HCT116 (cell line): ENCODE data around the gene YTHDF1. TPM values are rescaled to one million over a fixed set of nuclear protein-coding genes. Genes with fewer than 3 reads are reported as not detected.

Experiments
- ATAC-seq: fragments of 200-7000 bp; cut with Tn5 transposase; 2 replicates; pipeline ENCODE4 v1.9.1; 2020; ENCODE audit warnings: mild to moderate bottlenecking, moderate library complexity
- BruUV-seq: library from RNA; stranded (reverse); fragments of 400-500 nt; replicated peaks from 2 replicates; lab custom pipeline; 2021; lab: Mats Ljungman, UMichigan
- CTCF ChIA-PET: fragments of 300-600 bp; sonication (Branson Sonifier 250); formaldehyde crosslinking; loops from one replicate; lab custom pipeline; 2021; ENCODE audit warnings: antibody characterized with exemption; lab: Charles Lee
- POLR2A ChIA-PET: fragments of 300-600, 350-600 bp; sonication (Branson Sonifier 250); formaldehyde crosslinking; loops from one replicate; lab custom pipeline; 2021; ENCODE audit warnings: antibody characterized with exemption; lab: Charles Lee
- RAD21 ChIA-PET, 2 experiments: fragments of 300-600 bp; sonication (Branson Sonifier 250); formaldehyde crosslinking; loops; one replicate each; lab custom pipeline; 2023; ENCODE audit warnings: low total read pairs in 2 of 2; ENCODE audit not compliant: uncharacterized antibody in 2 of 2, unreplicated experiment in 2 of 2, low non-redundant PET in 1 of 2; lab: Charles Lee
- DNase-seq: peaks from one replicate; pipeline ENCODE4 v3.0.0-alpha.2; 2010; ENCODE audit warnings: low read depth, low spot score
- H2AFZ ChIP-seq: fragments of 200-600 bp; shearing (Covaris generic), sonication (generic); 2 replicates; pipeline ENCODE4 v1.6.1; 2017; ENCODE audit warnings: low read depth, mixed run types, mixed read lengths, antibody characterized with exemption, low read length; ENCODE audit not compliant: poor library complexity, severe bottlenecking
- H3K27ac ChIP-seq: 2 replicates; pipeline ENCODE4 v1.5.1; 2012; ENCODE audit warnings: low read depth, low read length
- H3K27me3 ChIP-seq: fragments of 200-600 bp; sonication (generic); 2 replicates; pipeline ENCODE4 v1.6.1; 2016; ENCODE audit warnings: mixed run types, low read length, mixed read lengths; ENCODE audit not compliant: insufficient read depth
- H3K36me3 ChIP-seq, 2 experiments: fragments of 200-500 bp in 1 of 2; fragments of 200-600 bp in 1 of 2; sonication (Bioruptor generic) in 1 of 2; sonication (generic) in 1 of 2; 2 replicates each; pipeline versions ENCODE4 v1.5.1 to v1.6.1; 2014 to 2016; ENCODE audit warnings: low read length in 2 of 2, inconsistent platforms in 1 of 2, mixed read lengths in 1 of 2, mixed run types in 1 of 2; ENCODE audit not compliant: insufficient read depth in 2 of 2, control insufficient read depth in 1 of 2
- H3K4me1 ChIP-seq, 2 experiments: fragments of 200-600 bp in 1 of 2; sonication (generic) in 1 of 2; 2 replicates each; pipeline versions ENCODE4 v1.5.1 to v1.6.1; 2012 to 2017; ENCODE audit warnings: low read length in 2 of 2, inconsistent platforms in 1 of 2, mild to moderate bottlenecking in 1 of 2, mixed read lengths in 1 of 2, mixed run types in 1 of 2, moderate library complexity in 1 of 2; ENCODE audit not compliant: insufficient read depth in 2 of 2, control insufficient read depth in 1 of 2
- H3K4me2 ChIP-seq: fragments of 200-600 bp; sonication (generic); 2 replicates; pipeline ENCODE4 v1.6.1; 2017; ENCODE audit warnings: mixed run types, low read length, mixed read lengths
- H3K4me3 ChIP-seq, 2 experiments: fragments of 200-600 bp in 1 of 2; sonication (generic) in 1 of 2; replicated peaks in 1 of 2; 2 replicates each; pipeline ENCODE4 v1.5.1; 2011 to 2016; ENCODE audit warnings: low read length in 2 of 2, control low read depth in 1 of 2, low read depth in 1 of 2, mild to moderate bottlenecking in 1 of 2, mixed read lengths in 1 of 2, mixed run types in 1 of 2
- H3K79me2 ChIP-seq: fragments of 200-600 bp; sonication (generic); 2 replicates; pipeline ENCODE4 v1.6.1; 2017; ENCODE audit warnings: mild to moderate bottlenecking, mixed run types, low read length, moderate library complexity, mixed read lengths; ENCODE audit not compliant: insufficient read depth
- H3K9ac ChIP-seq: fragments of 200-600 bp; sonication (generic); 2 replicates; pipeline ENCODE4 v1.6.1; 2016; ENCODE audit warnings: low read length, mixed read lengths
- H3K9me2 ChIP-seq: fragments of 200-600 bp; sonication (generic), shearing (Covaris generic); 2 replicates; pipeline ENCODE4 v1.6.1; 2017; ENCODE audit warnings: mixed run types, mild to moderate bottlenecking, moderate library complexity; ENCODE audit not compliant: insufficient read depth
- H3K9me3 ChIP-seq, 2 experiments: fragments of 200-500 bp in 1 of 2; fragments of 200-600 bp in 1 of 2; sonication (Bioruptor generic) in 1 of 2; sonication (generic) in 1 of 2; 2 replicates each; pipeline ENCODE4 v1.6.1; 2014 to 2017; ENCODE audit warnings: low read length in 2 of 2, mixed read lengths in 2 of 2, inconsistent platforms in 1 of 2, low read depth in 1 of 2, mild to moderate bottlenecking in 1 of 2, mixed run types in 1 of 2, moderate library complexity in 1 of 2; ENCODE audit not compliant: control insufficient read depth in 1 of 2, insufficient read depth in 1 of 2
- H4K20me1 ChIP-seq: fragments of 200-600 bp; sonication (generic), shearing (Covaris generic); 2 replicates; pipeline ENCODE4 v1.6.1; 2017; ENCODE audit warnings: mixed run types, mild to moderate bottlenecking, moderate library complexity; ENCODE audit not compliant: insufficient read depth
- CEBPB ChIP-seq: IDR thresholded peaks from 2 replicates; pipeline ENCODE4 v1.6.1; 2012; ENCODE audit warnings: low read depth
- EGR1 ChIP-seq: IDR thresholded peaks from 2 replicates; pipeline ENCODE4 v1.6.1; 2012; ENCODE audit warnings: low read depth
- EZH2phosphoT487 ChIP-seq: fragments of 200-600 bp; IDR thresholded peaks from 2 replicates; pipeline ENCODE4 v1.6.1; 2018; ENCODE audit warnings: antibody characterized with exemption, borderline replicate concordance
- JUND ChIP-seq: IDR thresholded peaks from 2 replicates; pipeline ENCODE4 v1.6.1; 2012
- POLR2A ChIP-seq: IDR thresholded peaks from 2 replicates; pipeline ENCODE4 v1.7.0; 2011; ENCODE audit warnings: borderline replicate concordance; ENCODE audit not compliant: insufficient read depth, insufficient read length; ENCODE audit errors: extremely low read depth
- POLR2AphosphoS5 ChIP-seq: IDR thresholded peaks from 2 replicates; pipeline ENCODE4 v1.6.1; 2011; ENCODE audit warnings: mild to moderate bottlenecking, low read depth, low read length, moderate library complexity
- SP1 ChIP-seq: IDR thresholded peaks from 2 replicates; pipeline ENCODE4 v1.6.1; 2012; ENCODE audit warnings: low read depth
- TCF7L2 ChIP-seq: IDR thresholded peaks from 2 replicates; pipeline ENCODE4 v1.7.0; 2011; ENCODE audit warnings: borderline replicate concordance, inconsistent platforms; ENCODE audit not compliant: insufficient read depth, insufficient read length; ENCODE audit errors: extremely low read depth
- ZNF274 ChIP-seq: fragments of 200-500 bp; sonication (Bioruptor generic); IDR thresholded peaks from 2 replicates; pipeline ENCODE4 v1.6.1; 2014; ENCODE audit warnings: mild to moderate bottlenecking, low read depth, low read length, inconsistent platforms
- intact Hi-C: fragments of 100-400 bp; cut with micrococcal nuclease; formaldehyde crosslinking; loops from 2 replicates; pipeline ENCODE4 v1.10.0; 2022
- total RNA-seq: library from RNA; stranded (reverse); gene quantifications from one replicate; pipeline ENCODE4 v1.2.1, GENCODE V29; 2021; ENCODE audit not compliant: unreplicated experiment
- TF ChIP-seq, protein P1 (sequence below): IDR thresholded peaks from 2 replicates; pipeline ENCODE4 v1.6.1; 2012; ENCODE audit warnings: low read depth
- TF ChIP-seq, protein P2 (sequence below), 3 experiments: fragments of 200-600 bp in 1 of 3; sonication (generic) in 1 of 3; IDR thresholded peaks in 2 of 3; conservative IDR thresholded peaks in 1 of 3; 2 replicates each; pipeline ENCODE4 v1.5.1; 2012 to 2017; ENCODE audit warnings: low read depth in 2 of 3, low read length in 2 of 3, antibody characterized with exemption in 1 of 3, borderline replicate concordance in 1 of 3, control low read depth in 1 of 3, mild to moderate bottlenecking in 1 of 3, mixed read lengths in 1 of 3, mixed run types in 1 of 3, moderate library complexity in 1 of 3; ENCODE audit not compliant: insufficient read depth in 1 of 3
- TF ChIP-seq, protein P3 (sequence below): IDR thresholded peaks from 2 replicates; pipeline ENCODE4 v1.6.1; 2012

The YTHDF1 gene
- total RNA-seq, 1 experiment from 2014 or later: 42.8 TPM

DNA sequence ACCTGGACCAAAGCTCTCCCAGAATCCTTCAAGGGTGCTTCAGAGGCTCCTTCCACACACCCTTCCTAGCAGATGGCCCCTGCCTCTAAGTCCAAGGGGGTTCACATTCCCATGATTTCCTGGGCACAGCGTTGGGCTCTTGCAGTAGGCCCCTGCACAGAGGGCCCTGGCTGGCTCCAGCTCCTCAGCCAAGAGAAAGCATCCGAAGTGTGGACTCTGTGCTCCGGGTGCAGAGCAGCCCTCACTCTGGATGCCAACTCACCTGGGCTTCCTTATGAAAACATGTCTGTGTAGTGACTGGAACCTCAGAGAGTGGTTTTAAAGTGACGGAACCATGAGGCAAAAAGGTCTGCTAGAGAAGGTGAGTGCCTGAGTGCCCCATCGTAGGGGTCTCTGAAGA is 11.6 kb downstream of the YTHDF1 start:
- no peaks in the 10 kb centered on the region for H3K9me2 ChIP-seq
- no peaks in the 10 kb centered on the region for H3K27me3 ChIP-seq
- peaks cover 100% of the 10 kb centered on the region for H3K79me2 ChIP-seq
- no peak overlapping the region for H2AFZ ChIP-seq
- CTCF ChIA-PET: no interaction called here
- no peak overlapping the region for H3K4me2 ChIP-seq
- H3K4me3 ChIP-seq: no peak overlapping the region
- ATAC-seq (no peak), DNase-seq (no peak)
- no peak for TF ChIP-seq SP1
- TF ChIP-seq, protein P1, sequence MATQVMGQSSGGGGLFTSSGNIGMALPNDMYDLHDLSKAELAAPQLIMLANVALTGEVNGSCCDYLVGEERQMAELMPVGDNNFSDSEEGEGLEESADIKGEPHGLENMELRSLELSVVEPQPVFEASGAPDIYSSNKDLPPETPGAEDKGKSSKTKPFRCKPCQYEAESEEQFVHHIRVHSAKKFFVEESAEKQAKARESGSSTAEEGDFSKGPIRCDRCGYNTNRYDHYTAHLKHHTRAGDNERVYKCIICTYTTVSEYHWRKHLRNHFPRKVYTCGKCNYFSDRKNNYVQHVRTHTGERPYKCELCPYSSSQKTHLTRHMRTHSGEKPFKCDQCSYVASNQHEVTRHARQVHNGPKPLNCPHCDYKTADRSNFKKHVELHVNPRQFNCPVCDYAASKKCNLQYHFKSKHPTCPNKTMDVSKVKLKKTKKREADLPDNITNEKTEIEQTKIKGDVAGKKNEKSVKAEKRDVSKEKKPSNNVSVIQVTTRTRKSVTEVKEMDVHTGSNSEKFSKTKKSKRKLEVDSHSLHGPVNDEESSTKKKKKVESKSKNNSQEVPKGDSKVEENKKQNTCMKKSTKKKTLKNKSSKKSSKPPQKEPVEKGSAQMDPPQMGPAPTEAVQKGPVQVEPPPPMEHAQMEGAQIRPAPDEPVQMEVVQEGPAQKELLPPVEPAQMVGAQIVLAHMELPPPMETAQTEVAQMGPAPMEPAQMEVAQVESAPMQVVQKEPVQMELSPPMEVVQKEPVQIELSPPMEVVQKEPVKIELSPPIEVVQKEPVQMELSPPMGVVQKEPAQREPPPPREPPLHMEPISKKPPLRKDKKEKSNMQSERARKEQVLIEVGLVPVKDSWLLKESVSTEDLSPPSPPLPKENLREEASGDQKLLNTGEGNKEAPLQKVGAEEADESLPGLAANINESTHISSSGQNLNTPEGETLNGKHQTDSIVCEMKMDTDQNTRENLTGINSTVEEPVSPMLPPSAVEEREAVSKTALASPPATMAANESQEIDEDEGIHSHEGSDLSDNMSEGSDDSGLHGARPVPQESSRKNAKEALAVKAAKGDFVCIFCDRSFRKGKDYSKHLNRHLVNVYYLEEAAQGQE: no peak
- TF ChIP-seq POLR2A: no peak
- no peak for TF ChIP-seq EZH2phosphoT487
- no peak for TF ChIP-seq EGR1
- TF ChIP-seq CEBPB: no peak
- TF ChIP-seq, protein P2, sequence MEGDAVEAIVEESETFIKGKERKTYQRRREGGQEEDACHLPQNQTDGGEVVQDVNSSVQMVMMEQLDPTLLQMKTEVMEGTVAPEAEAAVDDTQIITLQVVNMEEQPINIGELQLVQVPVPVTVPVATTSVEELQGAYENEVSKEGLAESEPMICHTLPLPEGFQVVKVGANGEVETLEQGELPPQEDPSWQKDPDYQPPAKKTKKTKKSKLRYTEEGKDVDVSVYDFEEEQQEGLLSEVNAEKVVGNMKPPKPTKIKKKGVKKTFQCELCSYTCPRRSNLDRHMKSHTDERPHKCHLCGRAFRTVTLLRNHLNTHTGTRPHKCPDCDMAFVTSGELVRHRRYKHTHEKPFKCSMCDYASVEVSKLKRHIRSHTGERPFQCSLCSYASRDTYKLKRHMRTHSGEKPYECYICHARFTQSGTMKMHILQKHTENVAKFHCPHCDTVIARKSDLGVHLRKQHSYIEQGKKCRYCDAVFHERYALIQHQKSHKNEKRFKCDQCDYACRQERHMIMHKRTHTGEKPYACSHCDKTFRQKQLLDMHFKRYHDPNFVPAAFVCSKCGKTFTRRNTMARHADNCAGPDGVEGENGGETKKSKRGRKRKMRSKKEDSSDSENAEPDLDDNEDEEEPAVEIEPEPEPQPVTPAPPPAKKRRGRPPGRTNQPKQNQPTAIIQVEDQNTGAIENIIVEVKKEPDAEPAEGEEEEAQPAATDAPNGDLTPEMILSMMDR (IDR thresholded peaks at IDR 0.05 in 2 of 3, conservative IDR thresholded peaks at IDR 0.05 in 1 of 3; ENCODE audit: borderline replicate concordance in 1 of 3, insufficient read depth in 1 of 3, low read depth in 2 of 3, low read length in 2 of 3): no peak
- no peak for TF ChIP-seq TCF7L2
- TF ChIP-seq POLR2AphosphoS5: no peak
- no peak for TF ChIP-seq JUND
- TF ChIP-seq, protein P3, sequence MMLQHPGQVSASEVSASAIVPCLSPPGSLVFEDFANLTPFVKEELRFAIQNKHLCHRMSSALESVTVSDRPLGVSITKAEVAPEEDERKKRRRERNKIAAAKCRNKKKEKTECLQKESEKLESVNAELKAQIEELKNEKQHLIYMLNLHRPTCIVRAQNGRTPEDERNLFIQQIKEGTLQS: no peak
- TF ChIP-seq ZNF274: no peak
- POLR2A ChIA-PET: no interaction called here
- RAD21 ChIA-PET: no interaction called here
- BruUV-seq: no TSS peak
- H3K36me3 ChIP-seq: peaks cover 52 to 64% of the 10 kb centered on the region in 2 experiments
- no peak overlapping the region for H3K9ac ChIP-seq
- intact Hi-C loops: no loop called here
- no peaks in the 10 kb centered on the region for H3K9me3 ChIP-seq
- H3K27ac ChIP-seq: no peak overlapping the region
- no peaks in the 10 kb centered on the region for H3K4me1 ChIP-seq
- peaks cover 16% of the 10 kb centered on the region; the same call in 1 of the 2 replicates for H4K20me1 ChIP-seq
